Endothelial cell of coronary artery (primary cell): ENCODE results near the gene FBXO3. TPM values are rescaled to one million over a fixed set of nuclear protein-coding genes. Genes with fewer than 3 reads are reported as not detected.

ENCODE experiments used
- total RNA-seq: library from RNA; depleted of rRNA; stranded (reverse); fragments of >200 nt; gene quantifications from 2 replicates; pipeline ENCODE4 v1.2.3, GENCODE V29; 2014

Gene FBXO3, protein sequence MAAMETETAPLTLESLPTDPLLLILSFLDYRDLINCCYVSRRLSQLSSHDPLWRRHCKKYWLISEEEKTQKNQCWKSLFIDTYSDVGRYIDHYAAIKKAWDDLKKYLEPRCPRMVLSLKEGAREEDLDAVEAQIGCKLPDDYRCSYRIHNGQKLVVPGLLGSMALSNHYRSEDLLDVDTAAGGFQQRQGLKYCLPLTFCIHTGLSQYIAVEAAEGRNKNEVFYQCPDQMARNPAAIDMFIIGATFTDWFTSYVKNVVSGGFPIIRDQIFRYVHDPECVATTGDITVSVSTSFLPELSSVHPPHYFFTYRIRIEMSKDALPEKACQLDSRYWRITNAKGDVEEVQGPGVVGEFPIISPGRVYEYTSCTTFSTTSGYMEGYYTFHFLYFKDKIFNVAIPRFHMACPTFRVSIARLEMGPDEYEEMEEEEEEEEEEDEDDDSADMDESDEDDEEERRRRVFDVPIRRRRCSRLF
- total RNA-seq = 22.3 and 31.6 TPM in 2 replicates

DNA sequence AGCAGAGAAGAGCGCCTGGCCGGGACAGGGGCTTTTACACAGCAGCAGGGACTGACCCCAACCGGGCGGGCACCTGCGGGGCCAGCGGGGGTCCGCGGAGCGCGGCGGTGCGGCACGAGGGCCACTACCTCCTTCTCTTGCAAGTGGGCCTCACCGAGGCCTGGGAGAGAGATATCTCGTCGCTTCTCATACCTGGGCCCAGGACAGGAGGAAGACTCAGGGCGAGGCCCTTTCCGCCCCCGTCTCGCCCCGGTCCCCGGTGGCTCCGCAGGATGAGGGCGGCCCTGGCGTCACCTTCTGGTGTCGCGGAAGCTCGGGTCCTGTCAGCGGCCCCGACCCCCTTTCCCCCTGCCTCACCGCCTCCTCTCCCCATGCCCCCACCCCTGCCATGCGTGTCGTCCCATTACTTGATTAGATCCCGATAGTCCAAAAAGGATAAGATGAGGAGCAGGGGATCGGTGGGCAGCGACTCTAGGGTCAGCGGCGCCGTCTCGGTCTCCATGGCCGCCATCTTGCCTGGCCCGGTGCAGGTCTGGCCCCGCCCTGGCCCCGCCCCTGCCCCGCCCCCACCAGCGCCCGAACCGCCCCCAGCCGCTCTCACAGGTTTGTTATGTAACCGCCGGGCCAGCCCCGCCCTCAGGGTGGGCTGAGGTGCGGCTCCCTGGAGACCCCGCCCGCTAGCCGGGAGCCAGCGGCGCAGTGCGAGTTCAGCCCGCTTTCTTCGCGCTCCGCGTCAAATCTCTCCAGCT lies at the start of gene FBXO3:
TSS of gene FBXO3 (minus strand) at position 534 of the 749 bp plus-strand sequence. CDS start at position 511, 23 bp downstream.

DNA sequence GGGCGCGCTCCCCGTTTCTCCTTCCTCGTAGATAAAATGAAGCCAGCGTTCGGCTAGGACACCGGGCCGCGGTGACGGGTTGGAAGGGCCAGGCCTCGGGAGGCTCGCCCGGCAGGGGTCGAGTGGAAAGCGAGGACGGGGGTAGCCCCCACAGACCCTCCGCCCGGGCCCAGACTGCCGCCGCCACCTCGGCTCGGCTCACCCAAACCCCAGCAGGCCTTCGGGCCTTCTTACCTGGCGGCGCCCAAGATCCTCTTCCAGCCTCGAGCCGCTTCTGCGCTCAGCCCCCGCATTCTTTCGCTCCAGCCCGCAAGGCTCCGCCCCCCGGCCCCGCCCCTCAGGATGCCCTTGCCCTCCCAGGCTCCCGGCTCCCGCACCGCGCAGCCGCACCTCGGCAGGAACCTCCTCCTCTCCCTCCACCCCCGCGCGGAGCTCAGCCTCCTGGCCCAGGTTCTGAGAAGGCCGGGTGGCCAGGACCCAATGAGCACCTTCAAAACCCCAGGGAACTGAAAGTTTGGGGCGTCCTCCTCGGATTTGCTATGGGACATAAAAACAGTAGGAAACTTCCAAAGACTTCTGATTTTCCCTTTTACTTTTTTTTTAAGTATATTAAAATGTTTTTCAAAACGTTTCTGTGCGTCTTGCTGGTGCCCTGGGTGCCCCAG lies 38.0 kb downstream of the FBXO3 start, which contains the start of gene CD59:
TSS of gene CD59 (minus strand) at position 276 of the 665 bp plus-strand sequence. CDS start 13,978 bp downstream, outside the sequence.

DNA sequence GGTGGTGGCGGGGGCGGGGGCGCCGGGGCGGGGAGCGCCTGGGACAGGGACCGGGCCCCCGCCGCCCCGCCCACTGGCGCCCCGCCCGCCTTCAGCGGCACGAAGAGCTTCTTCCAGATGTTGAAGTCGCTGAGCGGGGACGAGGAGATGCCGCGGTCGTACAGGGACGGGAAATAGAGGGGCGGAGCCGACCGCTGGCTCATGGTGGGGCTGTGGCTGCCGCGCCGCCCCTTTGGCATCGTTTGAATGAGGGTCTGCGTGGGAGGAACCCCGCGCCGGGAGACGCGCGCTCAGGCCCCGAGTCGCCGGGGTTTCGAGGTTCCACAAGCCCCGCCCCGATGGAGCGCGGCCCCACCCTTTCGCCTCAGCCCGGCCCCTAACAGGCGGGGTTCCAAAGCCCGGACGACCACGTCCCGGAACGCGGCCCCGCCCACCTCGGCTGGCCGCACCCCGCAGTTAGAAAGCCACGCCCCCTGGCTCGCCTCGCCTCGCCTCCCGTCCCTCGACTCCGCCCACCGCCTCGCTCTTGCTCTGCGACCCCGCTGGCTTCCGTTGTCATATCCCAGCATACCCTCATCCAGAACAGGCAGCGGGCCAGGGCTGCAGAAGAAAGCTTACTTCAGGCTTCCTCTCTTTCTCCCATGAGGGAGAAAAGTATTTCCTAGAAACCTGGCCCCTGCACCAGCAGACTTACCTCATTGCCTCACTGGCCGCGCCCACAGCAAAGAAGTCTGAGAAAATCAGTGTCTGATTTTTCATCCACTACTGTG lies 73.6 kb downstream of the FBXO3 start, which contains the start of gene C11orf91:
TSS of gene C11orf91 (minus strand) at position 325 of the 770 bp plus-strand sequence. CDS start at position 239, 86 bp downstream.

Other genes with a start within 250 kb of the FBXO3 start
- 0.38 and 0.54 TPM in 2 replicates for gene C11orf91, start 73.7 kb downstream of the FBXO3 start, total RNA-seq
- gene CD59, start 38.1 kb downstream of the FBXO3 start, total RNA-seq = 932 and 1,126 TPM in 2 replicates
- gene LMO2, start 117.6 kb upstream of the FBXO3 start, total RNA-seq = 22.5 and 36.0 TPM in 2 replicates